Loucy (cell line): ENCODE measurements around the gene FBLIM1.
A peak's percentile ranks its signal among the peaks of the same experiment; 100 is the strongest.

ENCODE experiments used
- H2AFZ ChIP-seq: fragments of 200-600 bp; sonication (generic); 2 replicates; pipeline ENCODE4 v1.6.0; 2016; ENCODE audit warnings: antibody characterized with exemption, mild to moderate bottlenecking, low read length, moderate library complexity
- H3F3A ChIP-seq: fragments of 200-600 bp; 2 replicates; pipeline ENCODE4 v1.6.0; 2016; ENCODE audit warnings: antibody characterized with exemption, low read depth, mild to moderate bottlenecking
- H3K27me3 ChIP-seq: fragments of 200-600 bp; sonication (generic); 2 replicates; pipeline ENCODE4 v1.6.1; 2014; ENCODE audit warnings: low read length, mild to moderate bottlenecking; ENCODE audit not compliant: insufficient read depth, poor library complexity, severe bottlenecking
- H3K36me3 ChIP-seq: fragments of 200-600 bp; sonication (generic); 2 replicates; pipeline ENCODE4 v1.6.1; 2016; ENCODE audit warnings: low read length; ENCODE audit not compliant: insufficient read depth
- H3K4me1 ChIP-seq: fragments of 200-600 bp; sonication (generic); 2 replicates; pipeline ENCODE4 v1.5.1; 2014; ENCODE audit warnings: low read length, mild to moderate bottlenecking; ENCODE audit not compliant: insufficient read depth, poor library complexity, severe bottlenecking
- H3K4me2 ChIP-seq: fragments of 200-600 bp; sonication (generic); 2 replicates; pipeline ENCODE4 v1.6.0; 2014; ENCODE audit warnings: antibody characterized with exemption, low read length, low read depth, mild to moderate bottlenecking; ENCODE audit not compliant: poor library complexity, severe bottlenecking
- H3K4me3 ChIP-seq: fragments of 200-600 bp; sonication (generic); 2 replicates; pipeline ENCODE4 v1.5.1; 2014; ENCODE audit warnings: low read length, mild to moderate bottlenecking, mixed read lengths; ENCODE audit not compliant: poor library complexity, severe bottlenecking
- H3K79me2 ChIP-seq: fragments of 200-600 bp; sonication (generic); 2 replicates; pipeline ENCODE4 v1.6.1; 2014; ENCODE audit warnings: low read length; ENCODE audit not compliant: insufficient read depth
- H3K9ac ChIP-seq: fragments of 200-600 bp; sonication (generic); 2 replicates; pipeline ENCODE4 v1.6.0; 2014; ENCODE audit warnings: mild to moderate bottlenecking, low read depth, low read length, moderate library complexity; ENCODE audit not compliant: poor library complexity, severe bottlenecking
- H3K9me2 ChIP-seq: fragments of 200-600 bp; sonication (generic); replicated peaks from 2 replicates; pipeline ENCODE4 v1.6.1; 2016; ENCODE audit warnings: low read depth, low read length, mixed read lengths
- H3K9me3 ChIP-seq: fragments of 200-600 bp; sonication (generic); 2 replicates; pipeline ENCODE4 v1.6.1; 2014; ENCODE audit warnings: mild to moderate bottlenecking, antibody characterized with exemption, low read length, low read depth; ENCODE audit not compliant: insufficient read depth
- H4K20me1 ChIP-seq: fragments of 200-600 bp; sonication (generic); 2 replicates; pipeline ENCODE4 v1.6.0; 2014; ENCODE audit warnings: antibody characterized with exemption, low read length, mild to moderate bottlenecking; ENCODE audit not compliant: insufficient read depth, poor library complexity, severe bottlenecking
- CTCF ChIP-seq: fragments of 200-600 bp; sonication (generic); conservative IDR thresholded peaks from 2 replicates; pipeline ENCODE4 v1.5.1; 2014; ENCODE audit warnings: mild to moderate bottlenecking, antibody characterized with exemption, low read length
- EZH2phosphoT487 ChIP-seq: fragments of 200-600 bp; IDR thresholded peaks from 2 replicates; pipeline ENCODE4 v1.6.1; 2018; ENCODE audit warnings: antibody characterized with exemption, mild to moderate bottlenecking, moderate library complexity, borderline replicate concordance

FBLIM1 gene

GRCh38 chr1:15755646-15756040, 3.0 kb upstream of the FBLIM1 start:
- Histone ChIP-seq H2AFZ (no peak overlapping the region), H3K9me3 (no peaks in the 10 kb centered on the region), H3K36me3 (no peaks in the 10 kb centered on the region), H3K4me2 (no peak overlapping the region), H3K9ac (no peak overlapping the region), H3F3A (no peaks in the 10 kb centered on the region), H3K79me2 (no peaks in the 10 kb centered on the region), H3K9me2 (no peaks in the 10 kb centered on the region), H3K4me3 (no peak overlapping the region), H3K27me3 (no peaks in the 10 kb centered on the region), H3K4me1 (no peaks in the 10 kb centered on the region), H4K20me1 (no peaks in the 10 kb centered on the region)
- TF ChIP-seq EZH2phosphoT487 (no peak), CTCF (no peak)

GRCh38 chr1:15756143-15757015, 2.2 kb upstream of the FBLIM1 start:
- Histone ChIP-seq H3K9me2 (no peaks in the 10 kb centered on the region), H3F3A (no peaks in the 10 kb centered on the region), H3K79me2 (no peaks in the 10 kb centered on the region), H3K4me2 (no peak overlapping the region), H2AFZ (peak overlapping the region; percentile 65; the same call in 1 of the 2 replicates), H3K9me3 (no peaks in the 10 kb centered on the region), H4K20me1 (no peaks in the 10 kb centered on the region), H3K27me3 (no peaks in the 10 kb centered on the region), H3K9ac (no peak overlapping the region), H3K4me1 (no peaks in the 10 kb centered on the region), H3K4me3 (no peak overlapping the region), H3K36me3 (no peaks in the 10 kb centered on the region)
- TF ChIP-seq CTCF = no peak

- Histone ChIP-seq H3K4me2 (no peak overlapping the region), H3K79me2 (no peaks in the 10 kb centered on the region), H3K36me3 (no peaks in the 10 kb centered on the region), H3K27me3 (no peaks in the 10 kb centered on the region), H3K4me3 (no peak overlapping the region), H3K4me1 (no peaks in the 10 kb centered on the region), H2AFZ (no peak overlapping the region), H4K20me1 (no peaks in the 10 kb centered on the region), H3K9me3 (no peaks in the 10 kb centered on the region), H3K9me2 (no peaks in the 10 kb centered on the region), H3K9ac (no peak overlapping the region), H3F3A (no peaks in the 10 kb centered on the region)
- TF ChIP-seq EZH2phosphoT487 (no peak), CTCF (no peak)
These were observed 1.5 kb upstream of the FBLIM1 start for GRCh38 chr1:15757016-15757543.
